Stimulated activated CD4-positive, alpha-beta T cell treated with anti-CD3 and anti-CD28 coated beads, Interleukin-1b, Interleukin-23, amount 100 ng/mL, for 24 hours (primary cell): ENCODE measurements around the gene C4A.
"Not testable (repeated sequence)": the region's sequence is repeated elsewhere in the genome, so short reads cannot be mapped to it uniquely, and the experiment has no call there.

ENCODE experiments used
- DNase-seq, 4 experiments: peaks; one replicate each; pipeline ENCODE4 v3.0.0-alpha.2; 2020; ENCODE audit warnings: low read depth in 4 of 4, low spot score in 1 of 4

C4A gene

GRCh38 chr6:31979238-31979898, 2.5 kb upstream of the C4A start:
- no peak for DNase-seq

- DNase-seq, result not testable (repeated sequence)
Observed at GRCh38 chr6:31980195-31980876, 1.5 kb upstream of the C4A start.

GRCh38 chr6:31980998-31981397, 859 bp upstream of the C4A start:
- DNase-seq, result not testable (repeated sequence)

GRCh38 chr6:31989363-31989762, 7.5 kb downstream of the C4A start:
- DNase-seq, result not testable (repeated sequence)

- not testable (repeated sequence) for DNase-seq
Observed at GRCh38 chr6:31994421-31994820, 12.6 kb downstream of the C4A start.

- not testable (repeated sequence) for DNase-seq
Observed at GRCh38 chr6:31996385-31996784, 14.5 kb downstream of the C4A start.

- not testable (repeated sequence) for DNase-seq
Observed at GRCh38 chr6:32002546-32003268, 20.9 kb downstream of the C4A start.

- DNase-seq, result not testable (repeated sequence)
Observed at GRCh38 chr6:32003301-32003700, 21.4 kb downstream of the C4A start.

GRCh38 chr6:32004393-32004792, 22.5 kb downstream of the C4A start:
- not testable (repeated sequence) for DNase-seq

- not testable (repeated sequence) for DNase-seq
Observed at GRCh38 chr6:32004864-32005537, 23.1 kb downstream of the C4A start.

- DNase-seq, result not testable (repeated sequence)
Observed at GRCh38 chr6:32005538-32005880, 23.7 kb downstream of the C4A start.

- DNase-seq, result not testable (repeated sequence)
Observed at GRCh38 chr6:32005991-32006529, 24.2 kb downstream of the C4A start.

- not testable (repeated sequence) for DNase-seq
Observed at GRCh38 chr6:32007086-32007485, 25.2 kb downstream of the C4A start.

- not testable (repeated sequence) for DNase-seq
Observed at GRCh38 chr6:32008037-32008436, 26.2 kb downstream of the C4A start.

GRCh38 chr6:32008616-32009015, 26.8 kb downstream of the C4A start:
- not testable (repeated sequence) for DNase-seq

GRCh38 chr6:32009537-32009936, 27.7 kb downstream of the C4A start:
- not testable (repeated sequence) for DNase-seq

- not testable (repeated sequence) for DNase-seq
Observed at GRCh38 chr6:32010856-32011530, 29.1 kb downstream of the C4A start.

- DNase-seq, result not testable (repeated sequence)
Observed at GRCh38 chr6:32012941-32013617, 31.2 kb downstream of the C4A start.

GRCh38 chr6:32013738-32014137, 31.9 kb downstream of the C4A start:
- DNase-seq, result not testable (repeated sequence)

GRCh38 chr6:32014547-32014946, 32.7 kb downstream of the C4A start, which contains the start of gene C4B:
C4B (plus strand) TSS chr6:32014795; CDS start chr6:32014846, 51 bp downstream.
- not testable (repeated sequence) for DNase-seq
